Measurements from ENCODE around the gene FXN.

- TF ChIP-seq POLR2A (IDR thresholded peaks at IDR 0.05) = no peak
- no peak for TF ChIP-seq CTCF (IDR thresholded peaks at IDR 0.05)
- TF ChIP-seq EP300 (IDR thresholded peaks at IDR 0.05) = no peak
Observed at GRCh38 chr9:69060766-69061165, 25.2 kb downstream of the FXN start.
